Measurements from ENCODE around the gene CDK5R1. TPM values are rescaled to one million over a fixed set of nuclear protein-coding genes. Genes with fewer than 3 reads are reported as not detected.

CDK5R1 gene
- total and polyA plus RNA-seq, 2 donors (not counting 3 experiments of a cell fraction or from before 2014, with no cell fraction given): 1.6 to 3.9 TPM

- DNase-seq (ENCODE audit: low read depth, low spot score) (no peak), FAIRE-seq (no peak)
- no peak for TF ChIP-seq MAX (IDR thresholded peaks at IDR 0.05; ENCODE audit: insufficient read depth, insufficient read length)
- no peak for TF ChIP-seq MYC (IDR thresholded peaks at IDR 0.05; ENCODE audit: low read depth, low read length)
- no peak for TF ChIP-seq FOS (IDR thresholded peaks at IDR 0.05; ENCODE audit: borderline replicate concordance, insufficient read depth, low read length)
- TF ChIP-seq EZH2 (IDR thresholded peaks at IDR 0.05; ENCODE audit: borderline replicate concordance, low read depth, low read length, severe bottlenecking): no peak
- TF ChIP-seq CTCF (IDR thresholded peaks at IDR 0.05; ENCODE audit: extremely low read depth in 1 of 2, insufficient read depth in 1 of 2, low read depth in 1 of 2, low read length in 2 of 2): no peak
- TF ChIP-seq POLR2A (IDR thresholded peaks at IDR 0.05; ENCODE audit: low read depth, low read length): no peak
- no peak for TF ChIP-seq JUN (IDR thresholded peaks at IDR 0.05; ENCODE audit: borderline replicate concordance, insufficient read depth, insufficient read length, low read depth)
- no peak for TF ChIP-seq POLR2AphosphoS5 (IDR thresholded peaks at IDR 0.05; ENCODE audit: insufficient read depth, low read depth, low read length)
- no peak for TF ChIP-seq GATA2 (IDR thresholded peaks at IDR 0.05; ENCODE audit: insufficient read depth, insufficient read length, low read depth, low read length)
- Histone ChIP-seq H3K9me3 (replicated peaks; ENCODE audit: control insufficient read depth, insufficient read depth, low read length) (no peaks in the 10 kb centered on the region), H2AFZ (ENCODE audit: low read depth, low read length) (no peak overlapping the region), H3K4me1 (ENCODE audit: control insufficient read depth, extremely low read depth, insufficient read depth, low read length) (no peaks in the 10 kb centered on the region), H3K27ac (ENCODE audit: insufficient read depth, low read depth, low read length) (no peak overlapping the region), H3K4me2 (ENCODE audit: insufficient read depth, low read length) (no peak overlapping the region), H3K27me3 (ENCODE audit: control insufficient read depth in 2 of 2, insufficient read depth in 2 of 2, low read length in 2 of 2) (no peaks in the 10 kb centered on the region), H3K9me1 (replicated peaks; ENCODE audit: control insufficient read depth, extremely low read depth, insufficient read depth, low read length) (no peaks in the 10 kb centered on the region), H3K79me2 (ENCODE audit: control insufficient read depth, insufficient read depth, low read length) (peaks cover 71% of the 10 kb centered on the region), H3K36me3 (ENCODE audit: control insufficient read depth in 2 of 2, extremely low read depth in 1 of 2, insufficient read depth in 2 of 2, low read length in 2 of 2) (peaks cover 13 to 30% of the 10 kb centered on the region in 2 experiments), H3K9ac (replicated peaks; ENCODE audit: extremely low read depth, insufficient read depth, low read length) (no peak overlapping the region), H3K4me3 (replicated peaks in 1 of 3; ENCODE audit: insufficient read depth in 1 of 3, low read depth in 1 of 3, low read length in 3 of 3) (no peak overlapping the region), H4K20me1 (replicated peaks; ENCODE audit: control insufficient read depth, extremely low read depth, insufficient read depth, low read length) (peaks cover 2% of the 10 kb centered on the region)
- CTCF ChIA-PET: no interaction called here
- dilution Hi-C loops (cut with MboI; ENCODE audit: extremely low pct_ligation_motif_present, low sequenced_read_pairs) (no loop called here), intact Hi-C loops (cut with micrococcal nuclease) (no loop called here)
- BruUV-seq (replicated peaks): no TSS peak
- POLR2A ChIA-PET: no interaction called here
Observed at GRCh38 chr17:32451879-32452278, 34.9 kb upstream of the CDK5R1 start.

All from endothelial cell of umbilical vein (primary cell).